ENCODE results near the gene EMC6. TPM values are rescaled to one million over a fixed set of nuclear protein-coding genes. Genes with fewer than 3 reads are reported as not detected.

The EMC6 gene
- total RNA-seq, 1 experiment from 2014 or later = 36.8 TPM

DNA sequence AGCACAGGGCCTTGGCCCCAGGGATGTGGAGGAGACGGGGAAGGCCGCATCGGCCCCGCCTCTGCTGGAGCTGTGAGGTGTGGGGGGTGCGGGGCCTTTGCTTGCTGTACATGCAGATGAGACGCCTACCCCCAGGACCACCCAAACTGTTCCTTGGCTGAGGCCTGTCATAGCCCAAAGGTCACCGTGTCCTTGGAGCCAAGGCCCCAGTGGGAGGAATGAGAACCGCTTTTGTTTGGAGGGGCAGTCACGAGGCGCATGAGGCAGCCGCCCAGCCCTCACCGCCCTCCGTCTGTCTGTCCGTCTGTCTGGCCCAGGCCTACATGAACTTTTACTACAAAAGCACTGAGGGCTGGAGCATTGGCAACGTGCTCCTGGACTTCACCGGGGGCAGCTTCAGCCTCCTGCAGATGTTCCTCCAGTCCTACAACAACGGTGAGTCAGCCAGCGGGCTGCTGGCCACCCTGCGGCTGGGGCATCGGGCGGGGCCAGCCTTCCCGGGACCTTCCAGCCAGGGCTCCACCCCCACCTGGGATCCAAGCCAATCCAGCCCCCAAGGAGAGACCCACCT lies 9.0 kb upstream of the EMC6 start:
- H3K4me3 ChIP-seq (ENCODE audit: low read depth, low read length) = no peak overlapping the region
- TF ChIP-seq, protein P1, sequence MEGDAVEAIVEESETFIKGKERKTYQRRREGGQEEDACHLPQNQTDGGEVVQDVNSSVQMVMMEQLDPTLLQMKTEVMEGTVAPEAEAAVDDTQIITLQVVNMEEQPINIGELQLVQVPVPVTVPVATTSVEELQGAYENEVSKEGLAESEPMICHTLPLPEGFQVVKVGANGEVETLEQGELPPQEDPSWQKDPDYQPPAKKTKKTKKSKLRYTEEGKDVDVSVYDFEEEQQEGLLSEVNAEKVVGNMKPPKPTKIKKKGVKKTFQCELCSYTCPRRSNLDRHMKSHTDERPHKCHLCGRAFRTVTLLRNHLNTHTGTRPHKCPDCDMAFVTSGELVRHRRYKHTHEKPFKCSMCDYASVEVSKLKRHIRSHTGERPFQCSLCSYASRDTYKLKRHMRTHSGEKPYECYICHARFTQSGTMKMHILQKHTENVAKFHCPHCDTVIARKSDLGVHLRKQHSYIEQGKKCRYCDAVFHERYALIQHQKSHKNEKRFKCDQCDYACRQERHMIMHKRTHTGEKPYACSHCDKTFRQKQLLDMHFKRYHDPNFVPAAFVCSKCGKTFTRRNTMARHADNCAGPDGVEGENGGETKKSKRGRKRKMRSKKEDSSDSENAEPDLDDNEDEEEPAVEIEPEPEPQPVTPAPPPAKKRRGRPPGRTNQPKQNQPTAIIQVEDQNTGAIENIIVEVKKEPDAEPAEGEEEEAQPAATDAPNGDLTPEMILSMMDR (IDR thresholded peaks at IDR 0.05; ENCODE audit: insufficient read depth in 1 of 2, low read depth in 1 of 2, low read length in 1 of 2, severe bottlenecking in 1 of 2, unreplicated experiment in 1 of 2) = no peak
- H3K4me1 ChIP-seq = no peaks in the 10 kb centered on the region
- Mint-ChIP-seq H3K4me1 (ENCODE audit: low read depth, unreplicated experiment) (no peaks in the 10 kb centered on the region), H3K27me3 (ENCODE audit: insufficient read depth, unreplicated experiment) (no peaks in the 10 kb centered on the region), H3K9me3 (ENCODE audit: unreplicated experiment) (no peaks in the 10 kb centered on the region), H3K36me3 (ENCODE audit: insufficient read depth, unreplicated experiment) (peaks cover 14% of the 10 kb centered on the region), H3K4me3 (ENCODE audit: unreplicated experiment) (no peak overlapping the region), H3K27ac (ENCODE audit: unreplicated experiment) (no peak overlapping the region)
- H3K27me3 ChIP-seq (replicated peaks; ENCODE audit: control insufficient read depth, insufficient read depth, low read length) = no peaks in the 10 kb centered on the region
- no peak for DNase-seq
- intact Hi-C loops (cut with micrococcal nuclease; ENCODE audit: unreplicated experiment) = no loop called here
- no peaks in the 10 kb centered on the region; the same call in 1 of the 2 replicates for H3K36me3 ChIP-seq (ENCODE audit: control insufficient read depth, insufficient read depth, low read length)
- POLR2A ChIA-PET = no interaction called here
- BruUV-seq (replicated peaks) = no TSS peak
- no peaks in the 10 kb centered on the region for H3K9me3 ChIP-seq
- CTCF ChIA-PET = no interaction called here

DNA sequence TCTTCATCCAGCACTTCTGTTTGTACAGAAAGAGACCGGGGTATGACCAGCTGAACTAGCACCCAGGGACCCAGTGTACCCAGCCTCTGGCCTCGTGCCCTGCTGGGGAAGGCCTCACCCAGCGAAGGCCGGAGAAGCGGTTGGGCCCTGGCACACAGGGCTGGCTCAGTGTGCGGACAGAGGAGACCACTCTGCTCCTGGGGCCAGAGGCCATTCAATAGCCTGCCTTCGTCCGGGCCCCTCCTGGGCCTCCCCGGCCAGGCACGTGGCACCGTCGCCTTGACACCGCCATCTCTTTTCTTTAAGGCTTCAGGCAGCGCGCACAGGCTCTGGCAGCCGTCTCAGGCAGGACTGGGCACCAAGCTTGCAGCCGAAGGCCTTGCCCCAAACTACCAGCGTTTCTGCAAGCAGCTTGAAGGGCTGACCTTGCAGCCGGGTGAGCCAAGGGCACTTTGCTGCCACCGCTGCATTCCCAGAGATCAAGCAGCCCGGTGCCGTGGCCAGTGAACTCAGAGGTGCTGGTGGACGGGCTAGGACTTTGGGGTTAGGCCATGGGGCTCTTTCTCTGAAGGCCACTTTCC lies 8.2 kb upstream of the EMC6 start:
- no TSS peak for BruUV-seq (replicated peaks)
- no peaks in the 10 kb centered on the region for H3K27me3 Mint-ChIP-seq (ENCODE audit: insufficient read depth, unreplicated experiment)
- no peaks in the 10 kb centered on the region for H3K4me1 ChIP-seq
- H3K27ac Mint-ChIP-seq (ENCODE audit: unreplicated experiment) = no peak overlapping the region
- no peaks in the 10 kb centered on the region for H3K9me3 Mint-ChIP-seq (ENCODE audit: unreplicated experiment)
- intact Hi-C loops (cut with micrococcal nuclease; ENCODE audit: unreplicated experiment) = no loop called here
- CTCF ChIA-PET = no interaction called here
- DNase-seq = no peak
- H3K4me3 ChIP-seq (ENCODE audit: low read depth, low read length) = no peak overlapping the region
- H3K27me3 ChIP-seq (replicated peaks; ENCODE audit: control insufficient read depth, insufficient read depth, low read length) = no peaks in the 10 kb centered on the region
- H3K36me3 ChIP-seq (ENCODE audit: control insufficient read depth, insufficient read depth, low read length) = no peaks in the 10 kb centered on the region; the same call in 1 of the 2 replicates
- H3K9me3 ChIP-seq = no peaks in the 10 kb centered on the region
- peaks cover 21% of the 10 kb centered on the region for H3K36me3 Mint-ChIP-seq (ENCODE audit: insufficient read depth, unreplicated experiment)
- no peak overlapping the region for H3K4me3 Mint-ChIP-seq (ENCODE audit: unreplicated experiment)
- POLR2A ChIA-PET = no interaction called here
- TF ChIP-seq, protein P1 (IDR thresholded peaks at IDR 0.05; ENCODE audit: insufficient read depth in 1 of 2, low read depth in 1 of 2, low read length in 1 of 2, severe bottlenecking in 1 of 2, unreplicated experiment in 1 of 2) = no peak
- H3K4me1 Mint-ChIP-seq (ENCODE audit: low read depth, unreplicated experiment) = no peaks in the 10 kb centered on the region

DNA sequence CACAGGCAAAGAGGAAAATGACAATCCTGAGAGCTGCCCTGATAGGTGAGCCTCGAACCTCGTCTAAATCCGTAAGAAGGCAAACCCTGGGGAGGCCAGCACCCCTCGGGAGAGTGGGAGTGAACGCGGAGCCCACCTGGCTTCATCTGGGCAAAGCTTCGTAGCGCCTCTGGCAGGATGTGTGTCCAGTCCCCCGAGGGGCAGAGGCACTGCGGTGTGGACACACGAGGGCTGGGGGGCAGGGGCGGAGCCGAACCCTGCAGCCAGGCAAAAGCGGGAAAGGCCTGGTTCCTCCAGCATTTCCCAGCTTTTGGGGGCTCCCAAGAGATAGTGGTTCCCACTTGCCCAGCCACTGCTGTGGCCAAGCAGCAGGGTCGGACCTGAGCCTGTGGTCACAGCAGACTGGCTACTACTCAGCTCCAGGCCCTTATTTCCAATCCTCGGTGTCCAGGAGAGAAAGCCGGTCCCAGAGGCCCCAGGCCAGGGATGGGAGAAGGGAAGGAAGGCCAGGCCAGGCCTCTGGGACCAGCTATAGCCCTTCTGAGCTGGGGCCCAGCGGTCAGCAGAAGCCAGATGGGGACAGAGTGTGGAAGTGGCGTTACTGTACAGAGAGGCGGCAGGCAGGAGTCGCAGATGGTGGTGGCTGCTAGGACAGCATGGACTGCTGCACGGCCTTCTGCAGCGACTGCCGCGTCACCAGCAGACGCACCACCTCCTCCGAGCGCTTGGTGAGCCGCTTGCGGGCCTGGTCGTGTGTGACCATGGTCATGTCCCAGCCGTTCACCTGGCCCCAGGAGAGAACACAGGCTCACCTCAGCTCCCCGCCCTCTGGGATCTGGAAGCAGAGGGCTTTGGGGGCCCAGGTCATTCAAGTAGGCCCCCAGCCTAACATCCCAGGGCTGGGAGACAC lies 5.3 kb upstream of the EMC6 start:
- H3K27me3 Mint-ChIP-seq (ENCODE audit: insufficient read depth, unreplicated experiment) = no peaks in the 10 kb centered on the region
- H3K27ac Mint-ChIP-seq (ENCODE audit: unreplicated experiment) = no peak overlapping the region
- TF ChIP-seq, protein P1 (IDR thresholded peaks at IDR 0.05; ENCODE audit: insufficient read depth in 1 of 2, low read depth in 1 of 2, low read length in 1 of 2, severe bottlenecking in 1 of 2, unreplicated experiment in 1 of 2) = no peak
- ChIA-PET POLR2A (no interaction called here), CTCF (no interaction called here)
- Histone ChIP-seq H3K4me3 (ENCODE audit: low read depth, low read length) (no peak overlapping the region), H3K9me3 (no peaks in the 10 kb centered on the region), H3K27me3 (replicated peaks; ENCODE audit: control insufficient read depth, insufficient read depth, low read length) (no peaks in the 10 kb centered on the region), H3K36me3 (ENCODE audit: control insufficient read depth, insufficient read depth, low read length) (no peaks in the 10 kb centered on the region), H3K4me1 (0 out of 2 replicates have a peak, but pooled peaks cover 4% of the 10 kb centered on the region)
- intact Hi-C loops (cut with micrococcal nuclease; ENCODE audit: unreplicated experiment) = no loop called here
- BruUV-seq (replicated peaks) = no TSS peak
- no peak overlapping the region for H3K4me3 Mint-ChIP-seq (ENCODE audit: unreplicated experiment)
- peaks cover 29% of the 10 kb centered on the region for H3K36me3 Mint-ChIP-seq (ENCODE audit: insufficient read depth, unreplicated experiment)
- H3K9me3 Mint-ChIP-seq (ENCODE audit: unreplicated experiment) = no peaks in the 10 kb centered on the region
- no peak for DNase-seq
- H3K4me1 Mint-ChIP-seq (ENCODE audit: low read depth, unreplicated experiment) = no peaks in the 10 kb centered on the region

All from Caco-2 (cell line).